ENCODE measurements around the gene ADAMTSL3.

The ADAMTSL3 gene

GRCh38 chr15:83842281-83842680, 188.4 kb downstream of the ADAMTSL3 start:
- DNase-seq: no peak

- DNase-seq: no peak
These were observed 189.5 kb downstream of the ADAMTSL3 start for GRCh38 chr15:83843471-83843871.

- DNase-seq: no peak
These were observed 190.8 kb downstream of the ADAMTSL3 start for GRCh38 chr15:83844742-83845141.

GRCh38 chr15:83845230-83845629, 191.3 kb downstream of the ADAMTSL3 start:
- DNase-seq: no peak

- DNase-seq: no peak
These were observed 192.9 kb downstream of the ADAMTSL3 start for GRCh38 chr15:83846847-83847246.

- no peak for DNase-seq
These were observed 194.6 kb downstream of the ADAMTSL3 start for GRCh38 chr15:83848315-83849050.

- no peak for DNase-seq
These were observed 196.1 kb downstream of the ADAMTSL3 start for GRCh38 chr15:83850015-83850414.

GRCh38 chr15:83850501-83851245, 196.8 kb downstream of the ADAMTSL3 start:
- no peak for DNase-seq

GRCh38 chr15:83853232-83853631, 199.3 kb downstream of the ADAMTSL3 start:
- DNase-seq: no peak

- DNase-seq: no peak
These were observed 200.4 kb downstream of the ADAMTSL3 start for GRCh38 chr15:83854321-83854720.

GRCh38 chr15:83854950-83855707, 201.2 kb downstream of the ADAMTSL3 start:
- no peak for DNase-seq

GRCh38 chr15:83855956-83856355, 202.0 kb downstream of the ADAMTSL3 start:
- no peak for DNase-seq

- DNase-seq: no peak
These were observed 205.0 kb downstream of the ADAMTSL3 start for GRCh38 chr15:83858820-83859505.

- no peak for DNase-seq
These were observed 212.8 kb downstream of the ADAMTSL3 start for GRCh38 chr15:83866692-83867091.

- DNase-seq: no peak
These were observed 215.4 kb downstream of the ADAMTSL3 start for GRCh38 chr15:83869341-83869740.

GRCh38 chr15:83871808-83872559, 218.1 kb downstream of the ADAMTSL3 start:
- no peak for DNase-seq

- DNase-seq: no peak
These were observed 220.0 kb downstream of the ADAMTSL3 start for GRCh38 chr15:83873966-83874365.

- DNase-seq: no peak
These were observed 226.6 kb downstream of the ADAMTSL3 start for GRCh38 chr15:83880529-83880928.

- DNase-seq: no peak
These were observed 227.2 kb downstream of the ADAMTSL3 start for GRCh38 chr15:83881156-83881555.

GRCh38 chr15:83886321-83886720, 232.4 kb downstream of the ADAMTSL3 start:
- no peak for DNase-seq

GRCh38 chr15:83887404-83887803, 233.5 kb downstream of the ADAMTSL3 start:
- DNase-seq: no peak

- DNase-seq: no peak
These were observed 234.0 kb downstream of the ADAMTSL3 start for GRCh38 chr15:83887961-83888360.
